ENCODE data around the gene TMED6. TPM values are rescaled to one million over a fixed set of nuclear protein-coding genes. Genes with fewer than 3 reads are reported as not detected.

TMED6 gene
- total RNA-seq, 2 donors from 2014 or later = not detected

GRCh38 chr16:69378760-69379159 lies 27.2 kb upstream of the TMED6 start:
- Histone ChIP-seq H3K4me1 (peaks cover 0 to 15% of the 10 kb centered on the region in 2 donors), H3K27ac (no peak overlapping the region), H3K9me3 (no peaks in the 10 kb centered on the region), H3K4me3 (no peak overlapping the region), H3K36me3 (peaks cover 65% of the 10 kb centered on the region), H3K27me3 (no peaks in the 10 kb centered on the region)
- TF ChIP-seq, protein P1, sequence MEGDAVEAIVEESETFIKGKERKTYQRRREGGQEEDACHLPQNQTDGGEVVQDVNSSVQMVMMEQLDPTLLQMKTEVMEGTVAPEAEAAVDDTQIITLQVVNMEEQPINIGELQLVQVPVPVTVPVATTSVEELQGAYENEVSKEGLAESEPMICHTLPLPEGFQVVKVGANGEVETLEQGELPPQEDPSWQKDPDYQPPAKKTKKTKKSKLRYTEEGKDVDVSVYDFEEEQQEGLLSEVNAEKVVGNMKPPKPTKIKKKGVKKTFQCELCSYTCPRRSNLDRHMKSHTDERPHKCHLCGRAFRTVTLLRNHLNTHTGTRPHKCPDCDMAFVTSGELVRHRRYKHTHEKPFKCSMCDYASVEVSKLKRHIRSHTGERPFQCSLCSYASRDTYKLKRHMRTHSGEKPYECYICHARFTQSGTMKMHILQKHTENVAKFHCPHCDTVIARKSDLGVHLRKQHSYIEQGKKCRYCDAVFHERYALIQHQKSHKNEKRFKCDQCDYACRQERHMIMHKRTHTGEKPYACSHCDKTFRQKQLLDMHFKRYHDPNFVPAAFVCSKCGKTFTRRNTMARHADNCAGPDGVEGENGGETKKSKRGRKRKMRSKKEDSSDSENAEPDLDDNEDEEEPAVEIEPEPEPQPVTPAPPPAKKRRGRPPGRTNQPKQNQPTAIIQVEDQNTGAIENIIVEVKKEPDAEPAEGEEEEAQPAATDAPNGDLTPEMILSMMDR (IDR thresholded peaks at IDR 0.05) = no peak
- no peak for DNase-seq (ENCODE audit: low spot score)

DNA sequence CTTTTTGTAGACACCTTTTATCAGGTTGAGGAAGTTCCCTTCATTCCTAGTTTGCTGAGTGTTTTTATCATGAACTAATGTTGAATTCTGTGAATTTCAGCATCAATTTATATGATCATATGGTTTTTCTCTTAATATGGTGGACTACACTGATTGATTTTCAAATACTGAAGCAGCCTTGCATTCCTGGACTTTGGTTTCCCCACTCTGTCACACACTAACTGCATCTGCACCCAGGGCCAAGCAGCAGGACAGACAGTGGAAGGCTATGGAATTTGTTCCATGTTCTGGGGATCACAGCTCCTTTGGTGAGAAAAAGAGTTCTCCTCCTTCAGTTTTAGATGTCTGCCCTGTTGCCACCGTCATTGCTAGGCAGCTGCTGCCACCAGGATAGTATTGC lies 26.4 kb upstream of the TMED6 start:
- no peak for DNase-seq (ENCODE audit: low spot score)
- H3K36me3 ChIP-seq = peaks cover 58% of the 10 kb centered on the region

DNA sequence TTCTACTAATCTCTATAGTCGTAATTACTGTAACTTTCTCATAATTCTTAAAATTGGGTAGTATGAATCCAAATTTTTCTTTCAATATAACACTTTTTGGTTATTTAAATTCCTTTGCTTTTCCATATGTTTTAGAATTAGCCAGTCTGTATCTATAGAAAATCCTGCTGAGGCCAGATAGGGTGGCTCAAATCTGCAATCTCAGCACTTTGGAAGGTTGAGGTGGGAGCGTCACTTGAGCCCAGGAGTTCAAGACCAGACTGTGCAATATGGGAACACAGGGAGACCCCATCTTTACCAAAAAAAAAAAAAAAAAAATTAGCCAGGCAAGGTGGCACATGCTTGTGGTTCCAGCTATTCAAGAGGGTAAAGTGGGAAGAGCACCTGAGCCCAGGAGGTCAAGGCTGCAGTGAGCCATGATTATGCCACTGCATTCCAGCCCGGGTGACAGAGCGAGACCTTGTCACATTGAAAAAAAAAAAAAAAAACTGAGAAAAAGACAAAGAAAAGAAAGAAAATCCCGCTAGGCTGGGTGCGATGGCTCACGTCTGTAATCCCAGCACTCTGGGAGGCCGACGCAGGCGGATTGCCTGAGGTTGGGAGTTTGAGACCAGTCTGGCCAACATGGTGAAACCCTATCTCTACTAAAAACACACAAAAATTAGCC lies 24.9 kb upstream of the TMED6 start:
- Histone ChIP-seq H3K27me3 (no peaks in the 10 kb centered on the region), H3K36me3 (peaks cover 54% of the 10 kb centered on the region), H3K9me3 (no peaks in the 10 kb centered on the region), H3K4me1 (peaks cover 0 to 3% of the 10 kb centered on the region in 2 donors), H3K27ac (no peak overlapping the region), H3K4me3 (no peak overlapping the region)
- DNase-seq (ENCODE audit: low spot score) = no peak
- TF ChIP-seq, protein P1 (IDR thresholded peaks at IDR 0.05) = no peak

More for the DNA sequence above, 26.4 kb upstream of the TMED6 start:
- Histone ChIP-seq H3K4me1 (peaks cover 0 to 13% of the 10 kb centered on the region in 2 donors), H3K9me3 (no peaks in the 10 kb centered on the region), H3K27ac (no peak overlapping the region), H3K27me3 (no peaks in the 10 kb centered on the region), H3K4me3 (no peak overlapping the region)
- TF ChIP-seq, protein P1 (IDR thresholded peaks at IDR 0.05) = no peak

- Histone ChIP-seq H3K4me3 (no peak overlapping the region), H3K27ac (no peak overlapping the region), H3K27me3 (no peaks in the 10 kb centered on the region), H3K36me3 (peaks cover 51% of the 10 kb centered on the region), H3K9me3 (no peaks in the 10 kb centered on the region), H3K4me1 (no peaks in the 10 kb centered on the region)
- TF ChIP-seq, protein P1 (IDR thresholded peaks at IDR 0.05) = no peak
- DNase-seq (ENCODE audit: low spot score) = no peak
These were observed 21.4 kb upstream of the TMED6 start for GRCh38 chr16:69373019-69373418.

- Histone ChIP-seq H3K9me3 (no peaks in the 10 kb centered on the region), H3K4me1 (no peaks in the 10 kb centered on the region), H3K27ac (no peak overlapping the region), H3K36me3 (peaks cover 60% of the 10 kb centered on the region), H3K4me3 (no peak overlapping the region), H3K27me3 (no peaks in the 10 kb centered on the region)
- no peak for DNase-seq (ENCODE audit: low spot score)
- TF ChIP-seq, protein P1 (IDR thresholded peaks at IDR 0.05) = no peak
These were observed 20.0 kb upstream of the TMED6 start for GRCh38 chr16:69371564-69371963.

DNA sequence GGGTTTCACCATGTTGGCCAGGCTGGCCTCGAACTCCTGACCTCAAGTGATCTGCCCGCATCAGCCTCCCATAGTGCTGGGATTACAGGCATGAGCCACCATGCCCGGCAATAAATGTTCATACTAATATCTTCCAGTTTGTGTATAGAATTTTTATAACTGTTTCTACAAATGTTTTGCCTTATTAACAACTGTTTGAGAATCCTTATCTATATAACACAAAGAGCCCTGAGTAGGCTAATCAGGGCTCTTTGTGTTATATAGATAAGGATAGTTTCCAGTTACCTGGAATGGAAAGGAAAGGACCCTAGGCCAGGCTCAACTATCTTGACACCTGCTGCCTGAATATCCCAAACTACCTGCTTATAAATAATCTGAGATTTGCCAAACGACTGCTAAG lies 17.3 kb upstream of the TMED6 start:
- TF ChIP-seq, protein P1 (IDR thresholded peaks at IDR 0.05) = no peak
- Histone ChIP-seq H3K4me1 (no peaks in the 10 kb centered on the region), H3K36me3 (peaks cover 80% of the 10 kb centered on the region), H3K9me3 (no peaks in the 10 kb centered on the region), H3K27ac (no peak overlapping the region), H3K27me3 (no peaks in the 10 kb centered on the region), H3K4me3 (no peak overlapping the region)
- DNase-seq (ENCODE audit: low spot score) = no peak
